ENCODE measurements around the gene SLX9.

- TF ChIP-seq, protein P1, sequence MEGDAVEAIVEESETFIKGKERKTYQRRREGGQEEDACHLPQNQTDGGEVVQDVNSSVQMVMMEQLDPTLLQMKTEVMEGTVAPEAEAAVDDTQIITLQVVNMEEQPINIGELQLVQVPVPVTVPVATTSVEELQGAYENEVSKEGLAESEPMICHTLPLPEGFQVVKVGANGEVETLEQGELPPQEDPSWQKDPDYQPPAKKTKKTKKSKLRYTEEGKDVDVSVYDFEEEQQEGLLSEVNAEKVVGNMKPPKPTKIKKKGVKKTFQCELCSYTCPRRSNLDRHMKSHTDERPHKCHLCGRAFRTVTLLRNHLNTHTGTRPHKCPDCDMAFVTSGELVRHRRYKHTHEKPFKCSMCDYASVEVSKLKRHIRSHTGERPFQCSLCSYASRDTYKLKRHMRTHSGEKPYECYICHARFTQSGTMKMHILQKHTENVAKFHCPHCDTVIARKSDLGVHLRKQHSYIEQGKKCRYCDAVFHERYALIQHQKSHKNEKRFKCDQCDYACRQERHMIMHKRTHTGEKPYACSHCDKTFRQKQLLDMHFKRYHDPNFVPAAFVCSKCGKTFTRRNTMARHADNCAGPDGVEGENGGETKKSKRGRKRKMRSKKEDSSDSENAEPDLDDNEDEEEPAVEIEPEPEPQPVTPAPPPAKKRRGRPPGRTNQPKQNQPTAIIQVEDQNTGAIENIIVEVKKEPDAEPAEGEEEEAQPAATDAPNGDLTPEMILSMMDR (IDR thresholded peaks at IDR 0.05) = no peak
- TF ChIP-seq ATF2 (CRISPR knock-in tag; IDR thresholded peaks at IDR 0.05; ENCODE audit: borderline replicate concordance, low read depth) (no peak), ELF4 (CRISPR knock-in tag; IDR thresholded peaks at IDR 0.05; ENCODE audit: low read depth) (no peak), TP53 (CRISPR knock-in tag; IDR thresholded peaks at IDR 0.05) (no peak), NFE2L1 (CRISPR knock-in tag; IDR thresholded peaks at IDR 0.05) (no peak), USF2 (CRISPR knock-in tag; IDR thresholded peaks at IDR 0.05) (no peak)
Observed at GRCh38 chr21:44943686-44944550, 4.1 kb downstream of the SLX9 start.
